OCI-LY3 (cell line): ENCODE measurements around the gene FAM163A.

Experiments
- CTCF ChIP-seq: fragments of 200-600, 300-600 bp; sonication (generic); IDR thresholded peaks from 2 replicates; pipeline ENCODE4 v1.5.1; 2014; ENCODE audit warnings: antibody characterized with exemption, low read length, low read depth
- EZH2phosphoT487 ChIP-seq: fragments of 200-600 bp; shearing (Covaris generic); IDR thresholded peaks from 2 replicates; pipeline ENCODE4 v1.6.1; 2018; ENCODE audit warnings: antibody characterized with exemption, mixed run types, low read depth

DNA sequence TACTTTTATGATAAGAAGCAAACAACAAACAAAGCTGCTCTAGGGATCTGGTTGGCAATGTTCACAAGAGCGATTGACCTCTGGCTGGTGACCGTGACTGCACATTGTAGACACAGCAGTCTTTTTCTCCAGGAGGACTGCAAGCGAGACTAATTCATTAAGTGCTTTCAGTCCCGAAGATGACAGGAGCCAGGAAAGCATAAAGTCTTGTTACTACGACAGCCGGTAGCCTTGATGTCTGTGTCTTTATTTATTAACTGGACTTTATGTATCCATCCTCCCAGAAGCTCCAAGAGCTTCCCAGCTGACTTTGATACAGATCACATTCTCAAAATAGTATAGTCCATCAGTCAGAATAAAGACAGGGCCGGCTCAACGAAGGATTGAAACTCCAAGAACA is 18.2 kb downstream of the FAM163A start:
- TF ChIP-seq CTCF (no peak), EZH2phosphoT487 (no peak)
